Body of pancreas (tissue), 4 donors: Measurements from ENCODE around the gene LRIG2. TPM values are rescaled to one million over a fixed set of nuclear protein-coding genes. Genes with fewer than 3 reads are reported as not detected.
A peak's percentile ranks its signal among the peaks of the same experiment; 100 is the strongest.
"Not testable (repeated sequence)": the region's sequence is repeated elsewhere in the genome, so short reads cannot be mapped to it uniquely, and the experiment has no call there.

Experiments used
- ATAC-seq: fragments of 150-250 bp; one replicate; pipeline ENCODE4 v1.9.1; 2016
- DNase-seq, 4 donors: peaks; one replicate each; pipeline ENCODE4 v3.0.0-alpha.2; 2019
- H3K27ac ChIP-seq, 4 donors: fragments of 200-600 bp; sonication (generic); 1 replicate in 3 of 4; 2 replicates in 1 of 4; pipeline versions ENCODE4 v1.5.1 to v1.6.1; 2016 to 2019; ENCODE audit warnings: mild to moderate bottlenecking in 1 of 4, mixed read lengths in 1 of 4, moderate library complexity in 1 of 4
- H3K27me3 ChIP-seq, 2 donors: fragments of 200-600 bp; sonication (generic); one replicate each; pipeline ENCODE4 v1.6.0; 2016; ENCODE audit warnings: mild to moderate bottlenecking in 1 of 2
- H3K36me3 ChIP-seq, 2 donors: fragments of 200-600 bp; sonication (generic); replicated peaks in 1 of 2; 2 replicates each; pipeline ENCODE4 v1.5.1; 2016; ENCODE audit warnings: low read depth in 2 of 2; ENCODE audit not compliant: insufficient read depth in 1 of 2
- H3K4me1 ChIP-seq: fragments of 200-600 bp; sonication (generic); one replicate; pipeline ENCODE4 v1.6.0; 2016
- H3K4me3 ChIP-seq, 2 donors: fragments of 200-600 bp; sonication (generic); 1 replicate in 1 of 2; 2 replicates in 1 of 2; pipeline ENCODE4 v1.5.1; 2016 to 2019
- H3K9me3 ChIP-seq, 3 donors: fragments of 200-600 bp; sonication (generic); 1 replicate in 2 of 3; 2 replicates in 1 of 3; pipeline ENCODE4 v1.5.1; 2016
- POLR2A ChIP-seq, 3 donors: fragments of 450-650 bp; IDR thresholded peaks; one replicate each; pipeline ENCODE4 v1.6.1; 2016; ENCODE audit warnings: antibody characterized with exemption in 3 of 3, mild to moderate bottlenecking in 2 of 3
- WGBS, 2 donors: methylation state at CpG; one replicate each; pipeline ENCODE4 v1.1.5; 2017; 5-methylcytosine and 5-hydroxymethylcytosine counted together
- intact Hi-C: fragments of 100-400 bp; cut with DNase I; formaldehyde crosslinking; loops from one replicate; pipeline ENCODE4 v1.15.1; 2023
- total RNA-seq, 2 donors: library from RNA; depleted of rRNA; stranded (reverse); fragments of >200 nt; gene quantifications; one replicate each; pipeline ENCODE4 v1.1.0, GENCODE V29; 2016
- TF ChIP-seq, protein P1 (sequence below), 7 experiments: fragments of 450-650 bp in 4 of 7; fragments of 200-600 bp in 3 of 7; sonication (generic) in 3 of 7; IDR thresholded peaks; one replicate each; pipeline ENCODE4 v1.5.1; 2016 to 2019; ENCODE audit warnings: antibody characterized with exemption in 7 of 7

The LRIG2 gene
- total RNA-seq, 2 donors from 2014 or later = 8.6 to 9.9 TPM

DNA sequence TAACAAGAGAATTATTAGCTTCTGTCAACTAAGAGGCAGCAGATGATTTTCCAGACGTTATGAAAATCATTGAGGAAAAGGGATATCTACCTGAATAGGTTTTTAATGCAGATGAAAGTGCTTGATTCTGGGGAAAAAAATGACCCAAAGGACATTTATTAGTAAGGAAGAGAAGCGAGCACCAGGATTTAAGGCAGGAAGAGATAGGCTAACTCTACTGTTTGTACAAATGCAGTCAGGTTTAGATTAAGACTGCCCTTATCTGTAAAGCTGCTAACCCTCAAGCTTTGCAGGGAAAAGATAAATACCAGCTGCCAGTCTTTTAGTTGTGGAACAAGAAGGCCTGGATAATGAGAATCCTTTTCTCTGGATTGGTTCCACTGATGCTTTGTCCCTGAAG is 33.0 kb upstream of the LRIG2 start:
- WGBS, 2 donors = 24 to 28% methylated on average over 2 of the region's 2 CpGs
- ATAC-seq = no peak

DNA sequence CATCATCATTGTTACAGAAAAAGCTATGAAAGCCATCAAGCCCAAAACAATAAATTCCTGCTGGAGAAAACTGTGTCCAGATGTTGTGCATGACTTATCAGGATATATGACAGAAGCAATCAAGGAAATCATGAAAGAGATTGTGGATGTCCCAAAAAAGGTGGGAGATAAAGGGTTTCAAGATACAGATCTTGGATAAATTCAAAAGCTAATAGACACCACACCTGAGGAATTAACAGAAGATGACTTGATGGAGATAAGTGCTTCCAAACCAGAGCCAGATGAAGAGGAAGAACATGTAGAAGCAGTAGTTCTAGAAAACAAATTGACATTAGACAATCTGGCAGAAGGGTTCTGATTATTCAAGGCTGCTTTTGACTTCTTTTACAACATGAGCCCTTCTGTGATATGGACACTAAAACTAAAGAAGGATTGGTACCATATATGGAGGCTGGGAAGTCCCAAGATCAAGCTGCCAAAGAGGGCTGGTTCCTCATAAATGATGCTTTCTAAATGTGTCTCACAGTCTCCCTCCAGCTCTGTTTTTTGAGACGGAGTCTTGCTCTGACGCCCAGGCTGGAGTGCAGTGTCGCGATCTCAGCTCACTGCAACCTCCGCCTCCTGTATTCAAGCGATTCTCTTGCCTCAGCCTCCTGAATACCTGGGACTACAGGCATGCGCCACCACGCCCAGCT is 32.1 kb upstream of the LRIG2 start:
- ATAC-seq = no peak
- intact Hi-C loops = loop anchor here (5.0 to 10.0 kb wide), 2 partner anchors 159 to 326 kb away; partner anchors contain the start of gene PPM1J
- H3K27me3 ChIP-seq = no peaks in the 10 kb centered on the region
- no peaks in the 10 kb centered on the region for H3K4me1 ChIP-seq
- WGBS, 2 donors = 77 to 90% methylated on average over 8 of the region's 8 CpGs
- TF ChIP-seq, protein P1, sequence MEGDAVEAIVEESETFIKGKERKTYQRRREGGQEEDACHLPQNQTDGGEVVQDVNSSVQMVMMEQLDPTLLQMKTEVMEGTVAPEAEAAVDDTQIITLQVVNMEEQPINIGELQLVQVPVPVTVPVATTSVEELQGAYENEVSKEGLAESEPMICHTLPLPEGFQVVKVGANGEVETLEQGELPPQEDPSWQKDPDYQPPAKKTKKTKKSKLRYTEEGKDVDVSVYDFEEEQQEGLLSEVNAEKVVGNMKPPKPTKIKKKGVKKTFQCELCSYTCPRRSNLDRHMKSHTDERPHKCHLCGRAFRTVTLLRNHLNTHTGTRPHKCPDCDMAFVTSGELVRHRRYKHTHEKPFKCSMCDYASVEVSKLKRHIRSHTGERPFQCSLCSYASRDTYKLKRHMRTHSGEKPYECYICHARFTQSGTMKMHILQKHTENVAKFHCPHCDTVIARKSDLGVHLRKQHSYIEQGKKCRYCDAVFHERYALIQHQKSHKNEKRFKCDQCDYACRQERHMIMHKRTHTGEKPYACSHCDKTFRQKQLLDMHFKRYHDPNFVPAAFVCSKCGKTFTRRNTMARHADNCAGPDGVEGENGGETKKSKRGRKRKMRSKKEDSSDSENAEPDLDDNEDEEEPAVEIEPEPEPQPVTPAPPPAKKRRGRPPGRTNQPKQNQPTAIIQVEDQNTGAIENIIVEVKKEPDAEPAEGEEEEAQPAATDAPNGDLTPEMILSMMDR (IDR thresholded peaks at IDR 0.05) = no peak
- no peak for TF ChIP-seq POLR2A (IDR thresholded peaks at IDR 0.05)
- H3K27ac ChIP-seq = no peak overlapping the region
- DNase-seq = no peak
- H3K36me3 ChIP-seq = no peaks in the 10 kb centered on the region
- H3K4me3 ChIP-seq = no peak overlapping the region
- H3K9me3 ChIP-seq = no peaks in the 10 kb centered on the region

More for the DNA sequence above, 33.0 kb upstream of the LRIG2 start:
- no peaks in the 10 kb centered on the region for H3K9me3 ChIP-seq
- H3K27ac ChIP-seq = no peak overlapping the region
- TF ChIP-seq, protein P1 (IDR thresholded peaks at IDR 0.05) = no peak
- no peak for TF ChIP-seq POLR2A (IDR thresholded peaks at IDR 0.05)
- intact Hi-C loops = loop anchor here (5.0 to 10.0 kb wide), 2 partner anchors 158 to 325 kb away; partner anchors contain the start of gene PPM1J
- no peaks in the 10 kb centered on the region for H3K36me3 ChIP-seq
- H3K27me3 ChIP-seq = no peaks in the 10 kb centered on the region
- no peak for DNase-seq
- H3K4me1 ChIP-seq = no peaks in the 10 kb centered on the region
- H3K4me3 ChIP-seq = no peak overlapping the region

DNA sequence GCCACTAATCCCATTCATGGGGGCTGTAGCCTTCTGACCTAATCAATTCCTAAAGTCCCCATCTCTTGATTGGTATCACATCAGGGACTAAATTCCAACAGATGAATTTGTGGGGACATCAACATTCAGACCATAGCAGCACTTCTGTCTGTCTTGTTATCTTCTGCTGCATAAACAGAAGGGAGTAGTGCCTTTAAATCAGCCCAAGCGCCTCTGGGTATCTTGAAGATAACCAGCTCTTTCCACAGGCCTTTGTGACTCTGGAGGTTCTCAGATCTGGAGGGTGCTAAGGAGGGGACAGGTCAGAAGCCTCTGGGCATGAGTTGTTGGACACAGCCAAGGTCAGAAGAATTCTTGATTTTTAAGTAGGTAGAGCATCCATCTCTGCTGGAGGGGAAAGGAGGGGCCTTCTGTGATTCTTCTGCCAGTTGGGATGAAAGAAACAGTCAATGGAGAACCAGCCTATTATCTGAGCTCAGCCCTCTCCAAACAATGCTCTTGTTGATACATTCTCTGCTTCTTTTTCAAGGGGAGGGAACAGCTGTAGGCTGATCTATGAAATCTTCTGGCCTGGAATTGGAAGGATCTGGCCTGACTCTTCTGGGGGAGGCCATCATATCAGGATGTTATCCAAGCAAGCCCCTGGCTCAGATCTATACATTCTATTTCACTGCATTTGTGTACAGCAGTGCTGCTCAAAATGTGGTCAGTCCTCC is 31.3 kb upstream of the LRIG2 start:
- H3K4me1 ChIP-seq = no peaks in the 10 kb centered on the region
- H3K9me3 ChIP-seq = no peaks in the 10 kb centered on the region
- DNase-seq = no peak
- H3K4me3 ChIP-seq = no peak overlapping the region
- TF ChIP-seq POLR2A (IDR thresholded peaks at IDR 0.05) = no peak
- TF ChIP-seq, protein P1 (IDR thresholded peaks at IDR 0.05) = no peak
- ATAC-seq = no peak
- H3K27ac ChIP-seq = no peak overlapping the region
- 0 to 29% methylated on average over 1 of the region's 1 CpG for WGBS, 2 donors
- no peaks in the 10 kb centered on the region for H3K27me3 ChIP-seq
- intact Hi-C loops = loop anchor here (5.0 to 10.0 kb wide), 2 partner anchors 159 to 327 kb away; partner anchors contain the start of gene PPM1J
- no peaks in the 10 kb centered on the region for H3K36me3 ChIP-seq

DNA sequence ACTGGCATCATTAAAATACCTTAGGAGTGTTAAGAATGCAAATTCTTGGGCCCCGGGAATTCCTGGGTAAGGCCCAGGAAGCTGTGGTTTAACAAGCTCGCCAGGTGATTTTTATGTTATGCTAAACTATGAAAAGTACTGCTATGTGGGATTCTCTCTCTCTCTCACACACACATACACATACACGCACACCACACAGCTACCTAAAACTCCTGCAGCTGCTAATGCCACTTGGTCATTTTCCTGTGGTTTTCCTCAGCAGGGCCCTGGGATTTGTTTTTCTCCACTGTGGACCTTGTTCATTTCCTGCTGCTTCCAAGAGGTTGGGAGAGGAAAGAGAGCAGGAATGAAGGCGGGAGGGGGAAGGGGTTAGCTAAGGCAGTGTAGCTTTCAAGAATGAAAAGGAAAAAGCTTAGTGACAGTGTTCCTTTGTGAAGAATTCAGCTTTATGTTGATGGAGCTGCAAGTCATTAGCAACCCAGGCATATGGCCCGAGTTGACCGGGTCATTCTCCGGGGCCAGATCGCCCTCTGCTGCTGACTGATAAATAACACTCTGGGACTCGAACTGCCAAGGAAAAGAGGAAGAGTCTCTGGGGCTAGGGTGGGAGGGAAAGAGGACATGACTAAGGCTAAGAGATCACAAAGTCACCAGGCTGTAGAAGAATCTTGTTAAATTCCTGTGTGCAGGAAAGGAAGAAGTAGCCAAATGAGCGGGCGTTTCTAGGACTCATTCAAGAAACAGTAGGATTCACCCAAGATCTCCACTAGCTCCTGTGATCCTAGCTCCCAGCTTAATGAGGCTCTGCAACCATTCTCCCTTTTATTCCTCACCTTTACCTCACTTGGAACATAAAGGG is 30.5 kb upstream of the LRIG2 start:
- no peaks in the 10 kb centered on the region for H3K4me1 ChIP-seq
- DNase-seq (peak; percentile 60 to 76 (median 72)), ATAC-seq (peak; percentile 52)
- no peaks in the 10 kb centered on the region for H3K36me3 ChIP-seq
- intact Hi-C loops = loop anchor here (5.0 to 10.0 kb wide), 2 partner anchors 160 to 328 kb away; partner anchors contain the start of gene PPM1J
- 21 to 29% methylated on average over 11 of the region's 11 CpGs for WGBS, 2 donors
- TF ChIP-seq POLR2A (IDR thresholded peaks at IDR 0.05) = no peak
- TF ChIP-seq, protein P1 (IDR thresholded peaks at IDR 0.05) = peak; percentile 37 to 71 (median 58)
- H3K4me3 ChIP-seq = no peak overlapping the region
- no peaks in the 10 kb centered on the region for H3K9me3 ChIP-seq
- H3K27me3 ChIP-seq = no peaks in the 10 kb centered on the region
- H3K27ac ChIP-seq = no peak overlapping the region

- H3K4me3 ChIP-seq, H3K27ac ChIP-seq, H3K27me3 ChIP-seq, H3K4me1 ChIP-seq, ATAC-seq, H3K9me3 ChIP-seq, DNase-seq, H3K36me3 ChIP-seq: not testable (repeated sequence)
- intact Hi-C loops = loop anchor here (5.0 to 10.0 kb wide), 2 partner anchors 161 to 328 kb away; partner anchors contain the start of gene PPM1J
- WGBS, 2 donors = 69 to 73% methylated on average over 12 of the region's 12 CpGs
Measured at GRCh38 chr1:113043144-113043488, 29.9 kb upstream of the LRIG2 start.
